Right lobe of liver (tissue), 6 donors: ENCODE results near the gene TBX2. TPM values are rescaled to one million over a fixed set of nuclear protein-coding genes. Genes with fewer than 3 reads are reported as not detected.
A peak's percentile ranks its signal among the peaks of the same experiment; 100 is the strongest.

Experiments
- ATAC-seq, 4 donors: fragments of 200-7000 bp; cut with Tn5 transposase; one replicate each; pipeline ENCODE4 v1.9.1; 2020; ENCODE audit warnings: mild to moderate bottlenecking in 4 of 4, moderate library complexity in 4 of 4
- DNase-seq, 3 donors: peaks; one replicate each; pipeline ENCODE4 v3.0.0-alpha.2; 2020
- H3K27ac ChIP-seq, 3 donors: fragments of 200-600 bp; one replicate each; pipeline ENCODE4 v1.8.0; 2022
- H3K27me3 ChIP-seq, 2 donors: fragments of 200-600 bp; one replicate each; pipeline ENCODE4 v1.8.0; 2022
- H3K36me3 ChIP-seq, 4 donors: fragments of 200-600 bp; sonication (generic) in 1 of 4; one replicate each; pipeline versions ENCODE4 v1.5.1 to v1.8.0; 2017 to 2022; ENCODE audit warnings: control low read depth in 1 of 4
- H3K4me1 ChIP-seq, 4 donors: fragments of 200-600 bp; sonication (generic) in 1 of 4; one replicate each; pipeline versions ENCODE4 v1.5.1 to v1.8.0; 2017 to 2022; ENCODE audit warnings: control low read depth in 1 of 4
- H3K4me3 ChIP-seq, 3 donors: fragments of 200-600 bp; one replicate each; pipeline ENCODE4 v1.8.0; 2022
- H3K9me3 ChIP-seq, 4 donors: fragments of 200-600 bp; sonication (generic) in 1 of 4; one replicate each; pipeline versions ENCODE4 v1.5.1 to v1.8.0; 2017 to 2022; ENCODE audit warnings: control low read depth in 1 of 4
- CTCF ChIP-seq, 4 donors: fragments of 200-600 bp in 3 of 4; fragments of 450-650 bp in 1 of 4; IDR thresholded peaks; one replicate each; pipeline versions ENCODE4 v1.5.1 to v1.8.0; 2016 to 2022; ENCODE audit warnings: antibody characterized with exemption in 4 of 4, mild to moderate bottlenecking in 2 of 4
- POLR2A ChIP-seq: fragments of 450-650 bp; IDR thresholded peaks from one replicate; pipeline ENCODE4 v1.6.1; 2017; ENCODE audit warnings: antibody characterized with exemption, mild to moderate bottlenecking
- WGBS: methylation state at CpG from one replicate; pipeline ENCODE4 v1.1.6; 2018; ENCODE audit warnings: low coverage, low lambda C conversion rate; ENCODE audit not compliant: insufficient coverage; ENCODE audit errors: missing lambda C conversion rate; 5-methylcytosine and 5-hydroxymethylcytosine counted together
- intact Hi-C, 2 donors: fragments of 100-400 bp; cut with DNase I; formaldehyde crosslinking; loops; one replicate each; pipeline versions ENCODE4 v1.11.2 to v1.14.1; 2022
- total RNA-seq, 6 experiments: library from RNA; depleted of rRNA in 2 of 6; stranded (reverse); fragments of >200 nt in 2 of 6; fragmentation: NEBNext Ultra II Directional in 3 of 6; extraction: Animal tissue kit (Norgen Biotek cat#: 25700) in 3 of 6; gene quantifications; one replicate each; pipeline versions ENCODE4 v1.1.0 to v1.2.4, GENCODE V29; 2016 to 2023
- donor health status: DM: no; HTN: yes; CAD: no.
- donor health status: DM: no; HTN: no; CAD: no.
- donor health status: DM: no; HTN: no; CAD: no.
- donor health status: DM: no; HTN: yes; CAD: no.
- donor health status: DM: no; HTN: yes; CAD: no.

The TBX2 gene
- total RNA-seq, 6 experiments from 2014 or later: 1.9 to 4.4 (median 2.7) TPM

- intact Hi-C loops: no loop called here
- TF ChIP-seq CTCF (IDR thresholded peaks at IDR 0.05) (no peak), POLR2A (no peak)
- no peaks in the 10 kb centered on the region for H3K4me1 ChIP-seq
- H3K27ac ChIP-seq: no peak overlapping the region
- no peaks in the 10 kb centered on the region for H3K9me3 ChIP-seq
- 89% methylated on average over 7 of the region's 18 CpGs for WGBS
- no peaks in the 10 kb centered on the region for H3K36me3 ChIP-seq
- no peaks in the 10 kb centered on the region for H3K27me3 ChIP-seq
- no peak for ATAC-seq
- peak in 2 of 3 donors; percentile 1 to 46 for DNase-seq
- H3K4me3 ChIP-seq: no peak overlapping the region
Measured at GRCh38 chr17:61380836-61381525, 18.7 kb upstream of the TBX2 start.

GRCh38 chr17:61381537-61381936 is 18.1 kb upstream of the TBX2 start:
- TF ChIP-seq POLR2A (no peak), CTCF (IDR thresholded peaks at IDR 0.05) (no peak)
- Histone ChIP-seq H3K27me3 (no peaks in the 10 kb centered on the region), H3K4me3 (no peak overlapping the region), H3K27ac (no peak overlapping the region), H3K36me3 (no peaks in the 10 kb centered on the region), H3K9me3 (no peaks in the 10 kb centered on the region), H3K4me1 (no peaks in the 10 kb centered on the region)
- ATAC-seq (no peak), DNase-seq (peak in 2 of 3 donors; percentile 0 to 7)
- 79% methylated on average over 5 of the region's 5 CpGs for WGBS
- intact Hi-C loops: no loop called here

- WGBS: 97% methylated on average over 5 of the region's 16 CpGs
- H3K36me3 ChIP-seq: no peaks in the 10 kb centered on the region
- no peak for TF ChIP-seq CTCF (IDR thresholded peaks at IDR 0.05)
- no peak for TF ChIP-seq POLR2A
- no peaks in the 10 kb centered on the region for H3K9me3 ChIP-seq
- intact Hi-C loops: no loop called here
- H3K4me3 ChIP-seq: no peak overlapping the region
- DNase-seq (peak in 2 of 3 donors; percentile 3 to 29), ATAC-seq (no peak)
- no peaks in the 10 kb centered on the region for H3K4me1 ChIP-seq
- H3K27ac ChIP-seq: no peak overlapping the region
- no peaks in the 10 kb centered on the region for H3K27me3 ChIP-seq
Measured at GRCh38 chr17:61382796-61383688, 16.6 kb upstream of the TBX2 start.

- ATAC-seq (no peak), DNase-seq (no peak)
Measured at GRCh38 chr17:61383689-61384201, 15.9 kb upstream of the TBX2 start.

More at GRCh38 chr17:61383689-61384201, 15.9 kb upstream of the TBX2 start:
- H3K36me3 ChIP-seq: no peaks in the 10 kb centered on the region
- TF ChIP-seq CTCF (IDR thresholded peaks at IDR 0.05) (no peak), POLR2A (no peak)
- no peaks in the 10 kb centered on the region for H3K4me1 ChIP-seq
- 80% methylated on average over 1 of the region's 18 CpGs for WGBS
- no peaks in the 10 kb centered on the region for H3K9me3 ChIP-seq
- intact Hi-C loops: no loop called here
- H3K4me3 ChIP-seq: no peak overlapping the region
- H3K27me3 ChIP-seq: no peaks in the 10 kb centered on the region
- no peak overlapping the region for H3K27ac ChIP-seq
